GM21528 (cell line): ENCODE data around the gene GPSM3.

Experiments
- ATAC-seq: cut with Tn5 transposase; IDR thresholded peaks from one replicate; pipeline ENCODE4 v1.9.1; 2021; ENCODE audit warnings: mild to moderate bottlenecking, moderate library complexity; ENCODE audit not compliant: unreplicated experiment, low FRiP score

Gene GPSM3

GRCh38 chr6:32175711-32176475, 16.6 kb downstream of the GPSM3 start, which contains the start of gene AGPAT1:
Gene AGPAT1, minus strand, starts transcription at chr6:32176084. Its CDS starts 4,588 bp downstream, at chr6:32171496.
- ATAC-seq: peak; percentile 46

GRCh38 chr6:32175322-32175710, 17.1 kb downstream of the GPSM3 start:
- ATAC-seq: no peak

GRCh38 chr6:32174416-32174815, 18.0 kb downstream of the GPSM3 start:
- ATAC-seq: no peak

DNA sequence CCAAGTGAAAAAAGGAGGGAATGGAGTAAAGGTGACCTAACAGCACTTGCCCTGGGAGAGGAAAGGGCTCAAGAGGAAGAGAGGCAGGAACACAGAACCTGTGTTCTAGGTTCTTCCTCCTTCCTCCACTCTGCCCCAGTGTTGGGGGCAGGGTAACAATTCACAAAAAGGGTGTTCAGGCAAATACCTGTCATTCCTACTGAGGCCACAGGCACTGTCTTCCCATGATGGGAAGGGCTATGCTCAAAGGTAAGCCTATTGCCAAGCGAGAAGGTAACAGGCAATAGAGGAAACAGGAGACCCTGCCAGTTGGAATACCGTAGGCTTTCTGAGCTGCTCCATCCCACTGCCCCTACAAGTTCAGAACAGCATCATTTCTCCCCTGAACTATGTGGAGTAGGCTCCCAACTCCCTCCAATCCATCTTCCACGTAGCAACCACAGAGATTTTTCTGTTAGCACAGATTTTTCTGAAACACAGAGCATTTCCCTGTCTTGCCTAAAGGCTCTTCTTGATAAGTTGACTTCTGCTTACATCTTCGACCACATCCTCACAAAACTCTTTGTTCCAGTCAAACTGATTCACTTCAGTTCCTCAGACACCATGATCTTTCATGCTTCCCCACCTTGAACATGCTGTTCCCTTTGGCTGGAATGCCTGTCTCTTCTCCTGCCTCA, 19.3 kb downstream of the GPSM3 start:
- ATAC-seq: no peak

- no peak for ATAC-seq
Observed at GRCh38 chr6:32171234-32171633, 21.2 kb downstream of the GPSM3 start.

GRCh38 chr6:32170294-32170693, 22.1 kb downstream of the GPSM3 start:
- ATAC-seq: no peak

- ATAC-seq: no peak
Observed at GRCh38 chr6:32168807-32169591, 23.4 kb downstream of the GPSM3 start.

GRCh38 chr6:32168350-32168749, 24.1 kb downstream of the GPSM3 start:
- ATAC-seq: no peak

GRCh38 chr6:32167761-32168262, 24.6 kb downstream of the GPSM3 start:
- ATAC-seq: no peak

GRCh38 chr6:32167154-32167760, 25.2 kb downstream of the GPSM3 start:
- no peak for ATAC-seq

GRCh38 chr6:32166411-32167061, 25.9 kb downstream of the GPSM3 start:
- ATAC-seq: no peak

- ATAC-seq: no peak
Observed at GRCh38 chr6:32164295-32164694, 28.1 kb downstream of the GPSM3 start, which contains the start of gene EGFL8. Gene EGFL8, plus strand, starts transcription at chr6:32164595. Its CDS starts 1,571 bp downstream, at chr6:32166166.

DNA sequence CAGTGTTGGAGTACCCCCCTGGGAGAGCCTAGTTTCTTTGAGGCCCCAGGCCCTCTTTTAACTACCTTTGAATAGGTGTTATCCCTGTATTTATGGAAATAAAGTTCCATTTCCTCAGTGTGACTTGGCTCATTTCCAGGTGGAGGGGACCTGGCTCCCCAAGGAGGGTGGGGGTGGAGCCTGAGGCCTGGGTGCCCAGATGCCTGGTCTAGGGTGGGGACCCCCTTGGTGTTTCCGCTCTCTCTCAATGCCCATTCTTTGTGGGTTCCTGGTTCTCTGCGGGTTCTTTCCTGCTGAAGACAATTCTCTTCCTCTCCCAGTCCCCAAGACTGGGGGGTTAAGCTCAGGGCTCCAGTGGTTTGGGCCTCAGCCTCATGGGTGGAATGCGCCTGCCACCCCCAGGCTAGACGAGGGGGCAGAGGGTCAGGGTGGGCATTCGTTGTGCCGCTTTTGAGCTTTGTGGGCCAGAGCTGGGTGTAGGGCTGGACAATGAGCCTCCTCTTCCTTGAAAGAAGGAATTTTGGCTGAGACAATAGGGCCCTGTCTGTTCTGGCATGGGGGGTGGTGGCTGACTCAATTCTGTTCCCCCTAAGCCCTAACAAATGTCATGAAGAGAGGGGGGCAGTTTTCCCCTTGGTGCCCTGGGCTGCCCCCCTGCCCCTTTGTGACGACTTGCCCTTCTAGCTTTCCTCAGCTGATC, 28.7 kb downstream of the GPSM3 start:
- no peak for ATAC-seq

DNA sequence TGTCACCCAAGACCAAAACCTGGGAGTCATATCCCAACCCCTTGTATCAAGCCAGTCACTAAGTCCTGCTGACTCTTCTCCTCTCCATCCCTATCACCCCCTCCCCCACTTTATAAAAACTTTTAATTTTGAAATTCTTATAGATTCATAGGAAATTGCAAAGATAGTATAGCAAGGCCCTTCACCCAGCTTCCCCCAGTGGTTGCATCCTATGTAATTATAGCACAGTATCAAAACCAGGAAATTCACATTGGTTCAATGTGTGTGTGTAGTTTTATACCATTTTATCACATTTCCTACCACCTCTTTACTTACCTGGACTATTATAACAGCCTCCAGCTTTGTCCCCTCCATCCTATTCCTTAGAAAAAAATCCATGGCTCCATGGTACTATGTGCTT, 34.4 kb downstream of the GPSM3 start:
- no peak for ATAC-seq

GRCh38 chr6:32156891-32157290, 35.6 kb downstream of the GPSM3 start:
- ATAC-seq: no peak

DNA sequence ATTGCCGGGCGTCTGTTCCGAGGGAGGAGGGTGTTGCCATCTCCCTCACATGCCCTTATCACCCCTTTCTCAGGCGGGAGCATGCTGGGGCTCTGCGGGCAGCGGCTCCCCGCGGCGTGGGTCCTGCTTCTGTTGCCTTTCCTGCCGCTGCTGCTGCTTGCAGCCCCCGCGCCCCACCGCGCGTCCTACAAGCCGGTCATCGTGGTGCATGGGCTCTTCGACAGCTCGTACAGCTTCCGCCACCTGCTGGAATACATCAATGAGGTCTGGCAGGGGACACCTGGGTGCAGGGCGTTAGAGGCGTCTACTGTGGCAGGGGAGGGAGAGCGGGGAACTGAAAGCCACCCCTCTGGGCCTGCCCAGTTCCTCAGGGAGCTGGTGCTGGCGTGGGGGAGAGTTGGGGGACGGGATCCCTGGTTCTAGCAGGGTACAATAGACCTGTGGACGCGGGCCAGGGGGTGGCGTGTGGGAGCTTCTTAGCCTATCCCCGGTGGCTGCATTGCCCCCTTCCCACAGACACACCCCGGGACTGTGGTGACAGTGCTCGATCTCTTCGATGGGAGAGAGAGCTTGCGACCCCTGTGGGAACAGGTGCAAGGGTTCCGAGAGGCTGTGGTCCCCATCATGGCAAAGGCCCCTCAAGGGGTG, 37.8 kb downstream of the GPSM3 start:
- no peak for ATAC-seq

DNA sequence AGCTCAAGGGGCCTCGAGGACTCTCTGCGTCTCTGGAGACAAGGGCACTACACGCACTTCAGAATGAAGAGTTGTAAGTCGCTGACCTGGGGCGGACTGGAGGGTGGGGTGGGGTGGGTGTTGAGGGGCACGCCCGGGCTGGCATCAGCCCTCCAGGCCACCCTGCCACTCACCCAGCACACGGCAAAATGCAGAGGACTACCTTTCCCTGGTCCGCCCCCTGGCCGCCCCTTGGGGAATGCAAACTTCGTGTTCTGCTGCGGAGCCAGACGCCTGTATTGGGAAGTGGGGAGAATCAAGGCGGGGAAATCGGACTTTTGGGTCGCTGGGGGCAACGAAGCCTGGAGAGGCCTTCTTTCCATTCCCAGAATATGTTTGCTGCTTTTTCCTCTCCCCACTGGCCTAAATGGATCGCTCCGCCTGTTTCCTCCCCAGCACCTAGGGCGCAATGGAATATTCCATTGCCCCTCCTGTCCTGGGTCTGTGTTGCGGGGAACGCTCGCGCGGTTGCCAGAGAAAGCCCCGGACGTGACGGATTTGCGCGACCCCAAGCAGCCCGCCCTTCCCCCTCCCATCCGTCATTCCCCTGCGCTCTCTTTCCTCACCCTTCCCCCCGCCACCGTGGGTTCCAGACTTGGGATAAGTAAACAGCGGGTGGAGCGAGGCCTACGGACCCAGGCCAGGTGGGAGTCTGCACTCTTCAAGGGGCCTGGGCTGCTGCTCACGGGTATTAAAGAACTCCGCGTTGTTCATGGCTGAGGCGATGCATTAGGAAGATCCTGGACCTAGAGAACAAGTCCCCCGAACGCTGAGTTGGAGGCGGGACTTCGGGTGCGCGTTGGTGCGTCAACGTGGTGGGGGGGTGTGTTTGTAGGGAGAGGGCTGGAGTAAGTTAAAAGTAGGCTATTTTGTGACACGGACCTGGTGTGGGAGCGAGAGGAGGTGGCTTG, 38.6 kb downstream of the GPSM3 start, which contains the start of gene PPT2:
PPT2 (plus strand) TSS at position 578 of the 950 bp plus-strand sequence. CDS start 454 bp downstream, outside the sequence.
- no peak for ATAC-seq
